GM21825 (cell line): ENCODE results near the gene ATG3.
"Not testable (repeated sequence)": the region's sequence is repeated elsewhere in the genome, so short reads cannot be mapped to it uniquely, and the experiment has no call there.

ENCODE experiments used
- ATAC-seq: cut with Tn5 transposase; IDR thresholded peaks from one replicate; pipeline ENCODE4 v1.9.1; 2021; ENCODE audit warnings: mild to moderate bottlenecking, moderate library complexity; ENCODE audit not compliant: unreplicated experiment

Gene ATG3

DNA sequence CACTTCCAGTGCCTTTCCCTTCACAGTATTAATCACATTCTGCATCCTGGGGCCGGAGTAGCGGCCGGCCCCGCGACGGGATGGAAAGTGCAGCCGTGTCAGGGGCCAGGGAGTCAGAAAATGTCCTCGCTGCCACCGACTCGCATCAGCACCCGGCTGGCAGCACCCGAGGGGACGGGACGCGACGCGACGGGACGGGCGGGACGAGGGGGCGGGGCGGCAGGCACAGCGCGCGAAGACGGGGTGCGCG, 353 bp downstream of the ATG3 start:
- ATAC-seq, result peak; percentile 42

DNA sequence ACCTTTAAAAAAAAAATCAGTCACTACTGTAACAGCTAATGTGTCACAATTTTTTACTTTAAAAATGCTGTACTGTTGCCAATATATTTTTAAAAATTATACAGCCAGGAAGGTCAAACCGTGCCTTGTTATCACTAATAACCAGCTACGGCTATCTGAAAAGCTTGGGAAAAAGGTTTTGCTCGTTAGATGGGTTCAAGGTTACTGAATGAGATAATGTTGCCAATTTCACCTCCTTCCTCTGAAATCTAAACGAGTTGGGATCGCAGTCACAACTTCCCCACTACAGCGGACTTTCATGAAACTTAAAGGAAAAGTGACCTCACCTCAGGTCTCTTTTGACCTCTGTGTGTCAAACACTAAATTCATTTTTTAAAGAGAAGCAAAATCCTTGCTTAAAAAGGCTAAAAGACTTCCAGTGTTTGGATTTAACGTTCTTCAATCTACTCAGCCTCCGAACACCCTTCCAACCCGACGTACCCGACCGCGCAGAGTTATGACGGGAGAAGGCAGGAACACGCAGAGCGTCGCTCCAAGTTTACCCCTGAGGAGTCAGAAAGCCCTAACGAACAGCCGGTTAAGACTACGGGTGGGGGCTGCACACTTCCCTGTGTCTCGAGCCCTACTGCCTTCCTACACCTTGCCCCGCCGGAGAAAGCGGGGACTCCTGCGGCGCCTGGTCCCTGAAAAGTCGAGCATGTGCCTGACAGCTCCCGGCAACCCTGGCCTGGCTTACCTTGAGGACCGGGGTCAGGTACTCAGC, 860 bp downstream of the ATG3 start:
- ATAC-seq, result peak; percentile 30

DNA sequence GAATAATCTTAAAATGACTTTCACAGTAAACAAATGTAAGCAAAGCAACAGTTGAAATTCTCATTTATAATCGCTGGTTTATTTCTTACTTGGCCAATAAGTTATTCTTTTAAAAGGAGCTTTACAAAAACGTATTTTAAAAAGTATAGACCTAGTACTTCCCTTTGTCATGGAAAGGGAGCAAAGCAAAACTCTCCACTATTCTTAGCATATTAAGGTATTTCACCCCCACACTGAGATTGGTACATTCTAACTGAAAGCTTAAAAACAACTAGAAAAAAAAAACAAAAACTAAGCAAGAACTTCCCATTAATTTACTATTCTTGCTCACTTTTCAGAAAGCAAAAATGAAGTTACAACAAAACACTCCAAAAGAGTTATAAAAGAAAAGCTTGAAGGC, 1.5 kb downstream of the ATG3 start:
- ATAC-seq, result no peak

DNA sequence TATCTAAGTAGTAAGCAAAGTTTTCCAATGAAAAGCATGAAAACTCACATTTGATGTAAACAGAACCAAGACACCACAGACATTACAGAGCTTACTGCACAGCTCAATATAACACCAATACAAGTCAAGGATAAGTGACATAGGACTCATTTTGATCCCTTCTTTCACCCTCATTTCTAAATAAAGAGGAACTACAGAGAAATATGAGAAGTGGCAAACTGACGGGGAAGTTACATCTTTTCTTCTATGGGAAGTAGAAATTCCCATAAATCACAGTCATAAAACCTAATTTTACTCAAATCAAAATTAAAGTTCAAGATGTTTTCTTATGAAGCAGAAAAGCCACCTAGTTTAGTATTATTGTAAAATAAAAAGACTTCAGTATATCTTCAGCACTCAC, 3.8 kb downstream of the ATG3 start:
- ATAC-seq, result no peak

DNA sequence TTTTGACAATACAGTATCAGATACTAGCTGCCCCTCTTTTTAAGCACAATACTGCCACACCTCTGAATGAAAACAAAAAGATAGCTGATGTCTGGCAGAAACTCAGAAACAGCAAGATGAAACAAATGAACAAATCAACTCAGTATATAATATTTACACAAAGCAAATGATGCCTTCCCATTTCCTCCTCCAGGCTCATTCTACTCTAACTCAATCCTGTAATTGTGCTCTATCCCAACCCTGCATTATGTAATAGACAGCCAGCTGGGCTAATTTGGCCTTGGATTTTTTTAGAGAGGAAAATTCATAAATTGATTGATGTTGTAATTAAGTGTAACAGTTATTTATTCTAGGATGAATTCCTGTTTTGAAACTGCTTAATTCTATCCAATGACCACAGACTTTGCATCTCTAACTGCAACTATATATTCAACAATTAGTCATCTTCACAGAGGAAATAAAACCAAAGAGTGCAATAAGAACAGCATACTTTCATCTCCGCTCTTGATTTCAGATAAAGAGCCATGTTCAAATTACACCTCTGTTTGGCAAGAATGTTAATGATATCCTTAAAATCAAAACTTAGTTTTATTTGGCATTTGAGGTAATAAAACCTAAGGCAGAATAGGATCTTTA, 6.1 kb downstream of the ATG3 start:
- ATAC-seq, result no peak

DNA sequence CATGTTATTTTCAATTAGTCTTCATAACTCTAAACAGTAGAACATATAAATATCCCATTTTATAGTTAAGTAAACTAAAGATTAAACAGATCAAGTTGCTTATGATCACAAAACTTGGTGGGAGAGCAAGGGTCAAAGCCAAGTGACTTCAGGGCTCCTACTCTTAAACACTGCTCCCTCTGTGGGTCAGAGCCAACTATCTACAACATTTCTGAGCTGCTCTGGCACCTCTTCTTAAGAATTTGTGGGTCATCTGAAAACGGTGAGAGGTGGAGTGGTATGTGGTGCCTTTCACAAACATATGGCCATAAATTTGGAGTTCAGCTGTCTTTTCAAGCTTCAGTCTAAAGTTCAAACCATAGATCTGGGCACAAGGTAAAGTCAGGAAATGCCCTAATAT, 10.9 kb downstream of the ATG3 start:
- no peak for ATAC-seq

DNA sequence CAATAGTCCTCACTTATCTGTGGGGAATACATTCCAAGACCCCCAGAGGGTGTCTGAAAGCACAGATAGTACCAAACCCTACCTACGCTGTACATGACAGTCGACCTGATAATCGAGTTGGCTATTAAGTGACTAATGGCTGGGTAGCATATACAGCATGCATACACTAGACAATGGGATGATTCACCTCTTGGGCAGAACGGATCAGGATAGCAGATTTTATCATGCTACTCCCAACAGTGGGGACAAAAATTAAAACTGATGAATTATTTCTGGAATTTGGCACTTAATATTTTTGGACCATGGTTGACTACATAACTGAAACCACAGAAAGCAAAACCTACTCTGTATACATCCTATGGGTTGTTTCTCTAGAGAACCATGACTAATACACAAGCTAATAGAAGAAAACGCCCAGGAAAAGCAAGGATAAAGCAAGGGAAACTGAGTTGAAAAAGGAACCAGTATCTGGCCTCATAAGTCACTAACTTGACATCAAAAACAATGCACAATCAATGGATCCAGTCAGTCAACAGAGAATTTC, 15.5 kb downstream of the ATG3 start:
- no peak for ATAC-seq

DNA sequence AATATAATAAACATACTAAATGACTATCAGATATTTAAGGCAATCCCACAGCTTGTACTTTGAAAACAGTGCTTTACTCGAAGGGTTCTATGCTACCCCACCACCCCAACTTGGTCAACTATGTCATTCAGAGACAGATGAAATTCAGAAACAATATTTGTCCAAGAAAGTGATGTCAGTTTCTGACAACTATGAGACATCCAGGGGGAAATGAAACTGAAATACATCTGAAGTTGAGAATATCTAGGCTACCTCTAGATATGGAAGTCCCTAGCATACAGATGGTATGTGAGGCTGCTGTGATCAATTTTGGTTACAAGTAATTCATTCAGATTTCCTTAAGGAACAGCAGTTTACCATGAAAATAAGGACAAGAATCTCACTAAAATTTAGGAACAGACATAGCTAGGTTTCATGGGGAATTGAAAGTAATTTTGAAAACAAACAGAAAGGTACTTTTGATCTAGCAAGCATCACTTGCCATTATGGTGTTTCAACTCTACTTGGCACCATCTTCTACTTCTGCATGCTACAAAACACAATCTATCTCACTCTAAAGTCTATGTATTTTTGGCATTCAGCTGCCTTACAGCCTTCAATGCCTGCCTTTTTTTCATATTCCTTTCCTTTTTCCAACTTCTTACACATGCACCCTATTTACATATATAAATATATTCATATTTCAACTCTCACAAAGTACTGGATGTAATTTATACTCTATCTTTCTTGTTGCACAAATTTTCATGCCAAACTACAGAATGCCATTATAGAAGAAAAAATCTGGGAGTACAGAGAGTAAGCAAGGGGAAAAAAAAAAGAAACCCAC, 21.7 kb downstream of the ATG3 start:
- ATAC-seq, result peak; percentile 88

DNA sequence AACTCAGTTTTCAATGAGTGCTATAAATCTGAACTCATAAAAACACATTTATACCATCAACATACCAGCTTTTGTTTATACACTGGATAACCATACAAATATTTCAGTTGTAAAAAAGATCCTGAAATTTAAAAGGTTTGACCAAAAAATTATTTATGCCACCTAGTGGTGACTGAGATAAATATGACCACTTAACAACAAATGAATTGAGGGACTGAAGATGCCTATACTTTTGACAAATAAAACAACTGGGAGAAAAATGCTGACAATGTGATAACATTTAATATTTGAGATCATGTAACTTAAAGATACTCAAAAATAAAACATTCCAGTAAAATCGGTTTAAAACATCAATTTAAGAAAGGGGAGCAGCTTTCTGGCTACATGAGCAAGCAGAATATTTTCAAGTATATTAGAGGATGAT, 30.4 kb downstream of the ATG3 start:
- no peak for ATAC-seq

DNA sequence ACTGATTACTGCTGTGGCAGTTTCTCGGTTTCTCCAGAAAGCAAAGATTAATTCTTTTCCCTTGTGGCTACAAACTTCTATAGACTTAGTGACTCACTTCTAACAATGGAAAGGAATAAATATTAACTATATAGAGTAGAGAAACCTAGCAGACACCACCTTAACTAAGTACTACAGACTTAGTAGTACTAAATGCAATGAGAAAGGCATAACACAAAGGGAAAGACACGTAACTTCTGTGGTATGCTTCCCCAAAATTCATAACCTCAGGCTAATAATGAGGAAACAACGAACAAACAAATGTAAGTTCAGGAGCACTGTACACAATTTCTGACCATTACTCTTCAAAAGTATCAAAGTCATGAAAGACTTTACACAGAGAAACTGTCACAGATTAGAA, 31.2 kb downstream of the ATG3 start:
- ATAC-seq, result no peak

DNA sequence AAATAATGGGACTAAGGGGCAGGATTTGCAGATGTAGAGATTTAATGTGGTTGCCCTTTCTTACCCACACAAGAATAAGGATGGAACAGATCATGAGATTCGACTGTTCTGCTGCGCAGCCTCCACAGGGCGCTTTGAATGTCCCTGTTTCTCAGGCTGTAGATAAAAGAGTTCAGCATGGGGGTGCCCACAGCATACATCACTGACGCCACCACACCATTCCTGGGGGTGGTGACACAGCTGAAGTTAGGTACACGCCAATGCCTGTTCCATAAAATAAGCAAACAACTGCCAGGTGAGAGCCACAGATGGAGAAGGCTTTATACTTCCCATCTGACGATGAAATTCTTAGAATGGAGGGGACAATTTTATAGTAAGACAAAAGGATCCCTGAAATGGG, 37.6 kb downstream of the ATG3 start:
- ATAC-seq, result not testable (repeated sequence)

DNA sequence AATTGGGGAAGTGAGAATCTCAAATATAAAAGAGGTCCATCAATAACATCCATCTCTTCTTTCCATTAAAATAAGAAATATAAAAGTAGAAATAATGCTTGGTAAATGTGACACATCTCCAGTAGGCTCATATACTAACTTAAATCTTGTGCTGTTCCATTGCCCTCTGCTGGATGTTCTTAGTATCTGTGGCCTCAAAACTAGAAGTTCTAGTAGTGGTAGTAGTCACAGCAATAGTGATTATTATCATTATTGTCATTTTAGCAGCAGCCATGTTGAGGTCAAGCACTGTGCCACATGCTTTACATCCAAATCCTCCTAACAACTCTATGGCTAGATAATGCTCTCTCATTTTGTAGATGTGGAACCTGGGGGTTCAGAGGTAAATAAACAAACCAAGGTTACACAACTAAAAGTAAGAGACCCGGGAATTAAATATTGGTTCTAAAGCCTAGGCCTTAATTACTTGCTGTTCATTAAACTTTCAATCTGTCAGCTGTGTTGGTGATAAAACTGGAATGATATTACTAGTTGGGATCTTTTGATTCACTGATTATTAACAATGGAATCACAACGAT, 42.2 kb downstream of the ATG3 start:
- ATAC-seq, result peak; percentile 56

DNA sequence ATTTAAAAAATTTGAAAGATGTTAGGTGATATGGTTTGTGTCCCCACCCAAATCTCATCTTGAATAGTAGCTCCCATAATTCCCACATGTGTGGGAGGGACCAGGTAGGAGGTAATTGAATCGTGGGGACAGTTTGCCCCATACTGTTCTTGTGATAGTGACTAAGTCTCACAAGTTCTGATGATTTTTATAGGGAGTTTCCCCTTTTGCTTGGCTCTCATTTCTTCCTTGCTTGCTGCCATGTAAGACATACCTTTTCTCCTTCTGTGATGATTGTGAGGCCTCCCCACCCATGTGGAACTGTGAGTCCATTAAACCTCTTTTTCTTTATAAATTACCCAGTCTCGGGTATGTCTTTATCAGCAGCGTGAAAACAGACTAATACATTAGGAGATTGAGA, 42.8 kb downstream of the ATG3 start:
- not testable (repeated sequence) for ATAC-seq

DNA sequence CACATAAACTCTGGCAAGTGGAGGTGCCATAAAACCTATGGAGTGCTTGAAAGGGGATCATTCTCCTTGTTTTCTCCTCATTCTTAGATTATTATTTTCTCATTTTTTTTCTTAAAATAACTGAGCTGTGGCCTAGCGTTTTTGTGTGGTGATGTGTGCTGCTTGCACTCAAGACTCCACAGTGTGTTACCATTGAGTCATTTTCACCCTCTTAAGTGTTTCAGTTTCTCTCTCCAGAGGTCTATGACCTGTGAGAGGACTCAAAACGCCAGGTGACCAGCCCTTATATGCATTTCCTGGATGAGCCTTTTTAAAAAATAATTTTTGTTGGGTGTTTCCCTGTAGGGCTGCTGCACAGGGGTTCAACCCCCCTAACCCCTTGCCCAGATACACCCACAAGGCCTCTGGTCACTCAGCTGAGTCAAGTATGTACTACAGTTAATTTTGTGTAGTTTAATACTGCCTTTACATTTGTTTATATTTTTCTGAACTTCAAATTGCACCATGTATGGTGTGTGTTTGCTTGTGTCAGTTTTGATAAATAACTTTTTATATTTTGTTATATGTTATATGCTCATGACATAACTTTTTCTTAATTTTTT, 47.1 kb downstream of the ATG3 start:
- peak; percentile 97 for ATAC-seq

DNA sequence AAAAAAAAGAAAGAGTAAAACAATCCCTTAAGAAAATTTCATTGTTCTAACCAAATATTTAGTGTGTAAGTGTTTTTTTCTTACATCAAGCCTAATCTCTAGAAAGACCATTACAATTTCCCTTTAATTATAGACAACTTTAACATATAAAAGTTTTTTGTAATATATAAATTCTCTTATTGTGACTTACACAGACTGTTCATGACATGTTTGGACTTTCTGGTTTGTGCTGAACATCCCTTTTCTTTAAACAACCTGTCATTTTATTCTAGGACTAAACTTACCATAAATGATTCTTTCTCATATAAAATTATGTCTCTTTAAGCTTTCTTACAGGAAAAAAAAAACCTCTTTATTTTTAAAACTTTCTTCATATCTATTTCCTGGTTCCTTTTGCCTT, 49.4 kb downstream of the ATG3 start:
- ATAC-seq, result no peak

DNA sequence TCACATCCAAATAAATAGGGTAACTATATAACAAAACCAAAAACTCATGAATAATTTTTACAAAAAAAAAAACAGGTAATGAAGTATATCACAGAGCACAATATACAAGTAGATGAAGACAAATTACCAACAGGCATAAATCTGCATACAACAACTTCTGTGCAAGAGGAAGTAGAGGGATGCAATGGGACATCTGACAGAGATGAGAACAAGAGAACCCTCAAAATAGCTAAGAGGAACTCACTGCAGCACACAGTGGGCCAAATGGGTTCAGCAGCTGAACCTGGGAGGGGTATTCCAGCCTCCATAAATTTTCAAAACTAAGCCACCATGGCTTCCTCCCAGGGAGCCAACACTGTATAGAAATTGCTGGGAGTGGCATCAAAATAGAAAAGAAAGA, 52.9 kb downstream of the ATG3 start:
- ATAC-seq, result no peak

DNA sequence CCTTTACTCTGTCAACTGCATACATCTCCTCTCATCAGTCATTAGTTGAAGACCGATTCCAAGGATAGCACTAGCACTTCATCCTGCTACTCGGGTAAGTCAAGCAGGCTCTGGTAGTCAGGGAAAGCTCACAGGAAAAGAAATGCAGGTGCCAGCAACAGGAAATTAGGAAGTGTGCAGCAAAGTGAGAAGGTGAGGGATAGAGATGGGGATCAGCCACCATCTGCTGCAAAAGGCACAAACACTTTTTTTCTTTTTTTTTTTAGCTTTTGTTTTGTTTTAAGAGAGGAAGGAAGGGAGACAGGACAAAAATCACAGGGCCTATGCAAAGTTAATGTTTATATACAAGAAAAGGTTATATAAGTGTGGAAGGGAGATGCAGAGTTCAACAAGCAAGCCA, 53.5 kb downstream of the ATG3 start:
- no peak for ATAC-seq

DNA sequence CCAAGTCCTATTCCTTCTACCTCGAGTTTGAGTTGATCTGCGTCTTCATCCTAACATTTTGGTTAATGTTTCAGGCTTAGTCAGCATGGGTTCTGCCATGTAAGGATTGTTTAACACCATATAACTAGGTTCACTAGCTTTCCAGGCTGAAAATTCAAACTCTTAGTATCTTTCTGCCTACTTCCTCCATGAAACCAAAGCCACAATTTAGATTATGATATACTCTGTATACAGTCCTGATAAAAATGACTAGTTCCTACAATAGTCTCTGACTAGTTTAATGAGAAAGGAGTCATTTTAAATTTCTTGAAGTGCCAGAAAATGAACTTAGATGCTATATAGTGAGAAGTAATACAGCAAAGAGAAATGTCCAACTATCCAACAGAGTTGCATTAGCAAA, 55.9 kb downstream of the ATG3 start:
- ATAC-seq, result no peak

DNA sequence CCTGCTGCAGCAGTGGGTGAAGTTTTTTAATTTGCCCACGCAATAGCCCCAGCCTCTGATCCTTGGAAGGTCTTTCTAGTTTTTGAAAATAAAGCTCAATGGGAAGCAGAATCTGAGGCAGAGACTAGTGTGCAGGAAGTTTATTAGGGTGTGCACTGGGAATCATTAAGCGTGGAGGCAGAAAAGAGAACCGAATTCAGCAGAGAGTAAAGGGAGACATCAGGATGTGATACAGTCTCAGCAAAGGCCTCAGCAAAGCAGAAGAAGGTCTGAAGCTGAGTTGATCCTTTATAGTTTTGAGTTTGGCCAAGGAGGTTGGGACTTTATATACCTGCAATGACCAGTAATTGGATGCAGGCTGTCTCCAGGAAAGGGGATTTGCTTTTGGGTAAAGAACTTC, 57.6 kb downstream of the ATG3 start:
- no peak for ATAC-seq

DNA sequence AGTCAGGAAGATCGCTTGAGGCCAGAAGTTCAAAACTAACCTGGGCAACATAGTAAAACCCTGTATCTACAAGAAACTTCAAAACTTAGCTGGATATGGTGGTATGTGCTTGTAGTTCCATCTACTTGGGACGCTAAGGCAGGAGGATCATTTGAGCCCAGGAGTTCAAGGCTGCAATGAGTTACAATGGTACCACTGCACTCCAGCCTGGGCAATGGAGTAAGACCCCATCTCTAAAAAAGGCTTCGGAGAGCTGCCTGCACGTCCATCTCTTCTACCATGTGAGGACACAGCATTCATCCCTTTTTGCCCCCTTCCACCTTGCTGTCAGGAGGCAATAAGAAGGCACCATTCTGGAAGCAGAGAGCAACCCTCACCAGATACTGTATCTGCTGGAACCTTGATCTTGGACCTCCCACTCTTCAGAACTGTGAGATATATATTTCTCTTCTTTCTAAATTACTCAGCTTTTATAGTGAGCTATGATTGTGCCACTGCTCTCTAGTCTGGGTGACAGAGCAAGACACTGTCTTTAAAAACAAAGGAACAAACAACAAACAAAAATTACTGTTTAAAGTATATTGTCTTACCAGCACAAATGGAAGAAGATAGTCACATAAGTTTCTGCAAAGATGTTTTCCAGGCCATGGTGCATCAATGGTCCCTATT, 58.3 kb downstream of the ATG3 start:
- ATAC-seq, result no peak

DNA sequence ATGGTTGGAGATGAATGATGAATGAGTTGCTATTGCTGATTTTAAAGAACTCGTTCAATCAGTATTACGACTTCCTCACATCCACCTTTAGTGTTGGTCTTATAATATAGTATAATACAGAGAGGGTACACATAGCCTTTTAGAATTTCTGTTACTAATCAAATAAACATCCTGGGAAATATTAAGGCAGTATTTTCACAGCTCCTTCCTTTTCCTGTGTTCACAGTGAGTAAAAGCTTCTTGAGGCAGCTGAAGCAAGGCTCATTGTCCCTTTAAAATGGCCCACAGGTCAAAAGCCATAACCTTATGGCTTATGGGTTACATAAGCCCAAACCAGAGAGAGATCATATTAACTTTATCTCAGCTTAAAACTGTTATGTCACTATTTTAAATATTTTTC, 61.1 kb downstream of the ATG3 start:
- no peak for ATAC-seq
